NCI-H146 treated with DMSO at 0.1 percent for 48 hours (cell line): ENCODE data around the gene TMEM170A.

Experiments
- DNase-seq: peaks from one replicate; lab custom pipeline; 2025; ENCODE audit not compliant: unreplicated experiment; lab: John Stamatoyannopoulos, UW

The TMEM170A gene

GRCh38 chr16:75402159-75402820 is 62.2 kb downstream of the TMEM170A start:
- DNase-seq = no peak

- no peak for DNase-seq
These were observed 62.8 kb downstream of the TMEM170A start for GRCh38 chr16:75401691-75402090.

DNA sequence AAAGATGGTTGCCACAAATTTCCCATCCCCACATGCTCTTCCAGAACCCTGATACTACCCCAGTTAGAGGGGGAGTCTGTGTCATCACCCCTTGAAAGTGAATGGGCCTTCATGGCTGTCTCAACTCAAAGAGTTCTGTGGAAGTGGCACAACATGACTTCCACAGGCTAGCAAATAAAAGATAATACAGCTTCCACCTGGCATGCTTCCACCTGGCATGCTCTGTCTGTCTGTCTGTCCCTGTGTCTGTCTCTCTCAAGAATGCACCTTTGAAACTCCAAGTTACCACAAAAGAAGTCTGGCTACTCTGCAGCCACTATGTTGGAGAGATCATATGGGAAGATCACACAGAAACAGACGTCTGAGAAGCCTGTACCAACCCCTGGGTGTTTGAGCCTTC is 66.2 kb downstream of the TMEM170A start:
- DNase-seq = no peak

DNA sequence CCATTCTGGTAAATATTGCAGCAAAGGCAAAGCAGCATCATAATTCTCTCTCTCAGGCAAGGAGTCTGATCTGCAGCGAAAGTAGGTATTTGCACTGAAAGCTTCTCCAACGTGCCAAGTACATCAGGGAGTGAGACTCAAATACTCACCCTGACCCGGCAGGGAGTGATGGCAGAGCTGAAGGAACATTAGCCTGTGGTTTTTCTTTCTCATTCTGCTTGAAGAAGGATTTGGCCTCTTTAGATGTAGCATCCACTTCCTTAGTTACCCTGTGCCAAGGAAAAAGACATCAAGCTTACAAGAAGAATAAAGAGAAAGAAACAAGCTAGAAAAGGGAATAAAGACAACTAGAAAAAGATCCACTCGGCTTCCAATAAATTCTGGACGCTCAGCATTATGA is 69.5 kb downstream of the TMEM170A start:
- no peak for DNase-seq
